ENCODE data around the gene MCCD1. TPM values are rescaled to one million over a fixed set of nuclear protein-coding genes. Genes with fewer than 3 reads are reported as not detected.

Gene MCCD1
- total RNA-seq, 2 experiments from 2014 or later = not detected

GRCh38 chr6:31559958-31560696 is 31.4 kb downstream of the MCCD1 start:
- H3K27ac Mint-ChIP-seq = peak overlapping the region; percentile 90
- peaks cover 62% of the 10 kb centered on the region for H3K4me1 Mint-ChIP-seq (ENCODE audit: low read depth)
- H3K9me3 ChIP-seq (ENCODE audit: control insufficient read depth in 1 of 2, insufficient read depth in 1 of 2, low read length in 2 of 2) = no peaks in the 10 kb centered on the region
- H3K4me3 ChIP-seq (ENCODE audit: low read length) = peak overlapping the region; percentile 44
- no peaks in the 10 kb centered on the region for H3K9me3 Mint-ChIP-seq
- peaks cover 72% of the 10 kb centered on the region for H3K4me1 ChIP-seq (ENCODE audit: insufficient read depth, low read length)
- H3K27ac ChIP-seq (ENCODE audit: low read depth in 1 of 2, low read length in 2 of 2) = peak overlapping the region; percentile 63 to 74
- H3K27me3 ChIP-seq (ENCODE audit: control insufficient read depth in 1 of 2, insufficient read depth in 2 of 2, low read length in 2 of 2) = no peaks in the 10 kb centered on the region
- no peaks in the 10 kb centered on the region for H3K27me3 Mint-ChIP-seq
- H3K36me3 ChIP-seq (ENCODE audit: insufficient read depth, low read length) = peaks cover 28% of the 10 kb centered on the region
- intact Hi-C loops (cut with DNase I, micrococcal nuclease) = loop anchor here in 1 of 2 experiments (1.0 to 2.0 kb wide), 3 partner anchors 8 to 21 kb away; partner anchors contain the start of gene LTA
- ChIA-PET CTCF (interaction anchor here (0.9 to 6.2 kb wide), 5 partner anchors 9 to 38 kb away, joined by 3 to 32 read pairs (median 8); partner anchors contain the start of gene LTB), POLR2A (interaction anchor here (1.1 to 34.9 kb wide), 5 partner anchors 9 to 303 kb away, joined by 3 to 1160 read pairs (median 10); partner anchors contain the start of genes LST1, LTA, LTB and NCR3)
- peaks cover 47% of the 10 kb centered on the region for H3K36me3 Mint-ChIP-seq (ENCODE audit: low read depth)
- DNase-seq = peak in 7 of 14 experiments; percentile 29 to 81 (median 65)
- H3K4me3 Mint-ChIP-seq = peak overlapping the region; percentile 82
- ATAC-seq (ENCODE audit: poor library complexity) = peak; percentile 58
- TF ChIP-seq CTCF (IDR thresholded peaks at IDR 0.05) = no peak

GRCh38 chr6:31560697-31561058 is 31.9 kb downstream of the MCCD1 start:
- ChIA-PET POLR2A (interaction anchor here (1.1 to 34.9 kb wide), 3 partner anchors 10 to 302 kb away, joined by 3 to 1160 read pairs (median 8); partner anchors contain the start of genes LST1, LTA, LTB and NCR3), CTCF (interaction anchor here (2.4 to 6.2 kb wide), 3 partner anchors 9 to 37 kb away, joined by 8 to 32 read pairs (median 11); no protein-coding TSS in a partner anchor)
- H3K27ac Mint-ChIP-seq = peak overlapping the region; percentile 90
- peaks cover 76% of the 10 kb centered on the region for H3K4me1 ChIP-seq (ENCODE audit: insufficient read depth, low read length)
- no peaks in the 10 kb centered on the region for H3K9me3 Mint-ChIP-seq
- no peak overlapping the region for H3K4me3 ChIP-seq (ENCODE audit: low read length)
- H3K36me3 Mint-ChIP-seq (ENCODE audit: low read depth) = peaks cover 53% of the 10 kb centered on the region
- H3K9me3 ChIP-seq (ENCODE audit: control insufficient read depth in 1 of 2, insufficient read depth in 1 of 2, low read length in 2 of 2) = no peaks in the 10 kb centered on the region
- ATAC-seq (ENCODE audit: poor library complexity) = no peak
- intact Hi-C loops (cut with DNase I, micrococcal nuclease) = loop anchor here in 1 of 2 experiments (1.0 kb wide), 1 partner anchor 8 kb away; no protein-coding TSS in a partner anchor
- peak overlapping the region; percentile 82 for H3K4me3 Mint-ChIP-seq
- peaks cover 67% of the 10 kb centered on the region for H3K4me1 Mint-ChIP-seq (ENCODE audit: low read depth)
- H3K27ac ChIP-seq (ENCODE audit: low read depth in 1 of 2, low read length in 2 of 2) = peak overlapping the region; percentile 35 to 74
- no peaks in the 10 kb centered on the region for H3K27me3 ChIP-seq (ENCODE audit: control insufficient read depth in 1 of 2, insufficient read depth in 2 of 2, low read length in 2 of 2)
- TF ChIP-seq CTCF (IDR thresholded peaks at IDR 0.05) = no peak
- no peak for DNase-seq
- H3K36me3 ChIP-seq (ENCODE audit: insufficient read depth, low read length) = peaks cover 28% of the 10 kb centered on the region
- H3K27me3 Mint-ChIP-seq = no peaks in the 10 kb centered on the region

GRCh38 chr6:31567531-31568370 is 39.0 kb downstream of the MCCD1 start:
- intact Hi-C loops (cut with DNase I, micrococcal nuclease) = loop anchor here in 1 of 2 experiments (1.0 kb wide), 1 partner anchor 7 kb away; no protein-coding TSS in a partner anchor
- TF ChIP-seq CTCF (IDR thresholded peaks at IDR 0.05) = no peak
- ChIA-PET POLR2A (interaction anchor here (1.0 to 34.9 kb wide), 5 partner anchors 10 to 94 kb away, joined by 3 to 1160 read pairs (median 10); partner anchors contain the start of genes DDX39B, LST1, LTA and LTB), CTCF (interaction anchor here (0.9 to 4.3 kb wide), 8 partner anchors 9 to 31 kb away, joined by 3 to 38 read pairs (median 6); partner anchors contain the start of genes DDX39B and LST1)
- peak overlapping the region; percentile 65 for H3K4me3 Mint-ChIP-seq
- peak overlapping the region; percentile 95 for H3K27ac Mint-ChIP-seq
- Histone ChIP-seq H3K4me1 (ENCODE audit: insufficient read depth, low read length) (peaks cover 78% of the 10 kb centered on the region), H3K27ac (ENCODE audit: low read depth in 1 of 2, low read length in 2 of 2) (peak overlapping the region; percentile 78 to 88), H3K36me3 (ENCODE audit: insufficient read depth, low read length) (peaks cover 15% of the 10 kb centered on the region), H3K27me3 (ENCODE audit: control insufficient read depth in 1 of 2, insufficient read depth in 2 of 2, low read length in 2 of 2) (no peaks in the 10 kb centered on the region), H3K9me3 (ENCODE audit: control insufficient read depth in 1 of 2, insufficient read depth in 1 of 2, low read length in 2 of 2) (no peaks in the 10 kb centered on the region), H3K4me3 (ENCODE audit: low read length) (no peak overlapping the region)
- H3K27me3 Mint-ChIP-seq = no peaks in the 10 kb centered on the region
- ATAC-seq (ENCODE audit: poor library complexity) (no peak), DNase-seq (peak in 5 of 14 experiments; percentile 46 to 70 (median 58))
- H3K4me1 Mint-ChIP-seq (ENCODE audit: low read depth) = peaks cover 81% of the 10 kb centered on the region
- H3K9me3 Mint-ChIP-seq = no peaks in the 10 kb centered on the region
- H3K36me3 Mint-ChIP-seq (ENCODE audit: low read depth) = peaks cover 43% of the 10 kb centered on the region

Measured in CD4-positive, alpha-beta T cell (primary cell).